Transverse colon (tissue), 4 donors: ENCODE results near the gene SCYL2.

Source experiments
- CTCF ChIP-seq, 5 experiments: fragments of 200-600 bp in 3 of 5; fragments of 450-650 bp in 2 of 5; sonication (generic) in 3 of 5; IDR thresholded peaks; 1 replicate in 2 of 5; 2 replicates in 3 of 5; pipeline ENCODE4 v1.5.1; 2016 to 2017; ENCODE audit warnings: antibody characterized with exemption in 5 of 5, inconsistent platforms in 3 of 5, mild to moderate bottlenecking in 2 of 5, moderate library complexity in 1 of 5
- POLR2AphosphoS5 ChIP-seq, 3 donors: sonication (generic); formaldehyde crosslinking; IDR thresholded peaks; one replicate each; pipeline ENCODE4 v1.6.1; 2016; ENCODE audit warnings: antibody characterized with exemption in 3 of 3

GRCh38 chr12:100381379-100381778 is 114.4 kb downstream of the SCYL2 start:
- TF ChIP-seq POLR2AphosphoS5 (IDR thresholded peaks at IDR 0.05) (no peak), CTCF (IDR thresholded peaks at IDR 0.05) (no peak)
